ENCODE results near the gene ALG3.
A peak's percentile ranks its signal among the peaks of the same experiment; 100 is the strongest.
"Not testable (repeated sequence)": the region's sequence is repeated elsewhere in the genome, so short reads cannot be mapped to it uniquely, and the experiment has no call there.

Gene ALG3

DNA sequence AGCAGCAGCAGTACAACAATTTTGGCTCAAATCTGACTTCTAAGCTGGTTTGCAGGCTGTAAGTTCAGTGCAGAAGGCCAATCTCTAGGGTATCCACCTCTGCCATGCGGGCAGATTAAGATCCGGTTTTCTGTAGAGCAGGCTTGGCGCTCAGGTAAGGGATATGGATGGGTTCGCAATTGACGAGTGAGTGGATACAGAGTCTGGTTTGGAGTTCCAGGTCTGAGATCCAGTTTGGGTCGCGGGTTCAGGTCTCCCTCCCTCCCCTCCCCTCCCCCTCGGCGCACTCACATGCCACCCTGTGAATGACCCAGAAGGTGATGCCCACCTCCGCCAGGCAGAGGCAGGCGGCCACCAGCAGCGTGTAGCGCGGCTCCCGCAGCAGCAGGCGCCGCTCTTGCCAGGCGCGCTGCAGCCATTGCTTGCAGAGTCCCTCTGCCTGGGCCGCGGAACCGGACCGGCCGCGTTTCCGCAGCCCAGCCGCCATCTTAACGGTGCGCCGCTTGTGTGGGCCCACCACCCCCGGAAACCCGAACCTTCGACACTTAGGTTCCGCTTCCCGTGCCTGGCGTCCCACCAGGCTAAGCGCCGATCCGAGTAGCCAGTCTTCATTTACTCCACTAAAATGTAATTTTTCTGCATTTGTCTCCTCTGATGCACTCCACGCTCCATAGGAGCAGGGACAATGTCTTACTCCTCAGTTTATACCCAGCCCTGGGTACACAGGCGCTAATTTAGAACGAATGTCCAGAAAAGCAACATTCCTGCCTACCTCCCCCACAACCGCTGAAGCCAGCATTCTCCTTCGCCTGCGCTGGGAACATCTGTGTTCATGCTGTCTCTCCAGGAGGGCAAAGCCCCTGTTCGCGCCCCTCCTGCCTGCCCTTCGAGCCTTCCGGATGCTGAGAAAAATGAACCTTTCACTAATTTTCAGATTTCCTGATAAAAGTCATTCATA lies at the start of gene ALG3:
Gene ALG3 (minus strand): TSS at position 509 of the 958 bp plus-strand sequence. CDS start 22 bp downstream, at position 487.
- peak; percentile 57 for DNase-seq (ENCODE audit: low read depth)

- no peak for DNase-seq (ENCODE audit: low read depth)
Observed at GRCh38 chr3:184296616-184297015, 47.9 kb upstream of the ALG3 start.

DNA sequence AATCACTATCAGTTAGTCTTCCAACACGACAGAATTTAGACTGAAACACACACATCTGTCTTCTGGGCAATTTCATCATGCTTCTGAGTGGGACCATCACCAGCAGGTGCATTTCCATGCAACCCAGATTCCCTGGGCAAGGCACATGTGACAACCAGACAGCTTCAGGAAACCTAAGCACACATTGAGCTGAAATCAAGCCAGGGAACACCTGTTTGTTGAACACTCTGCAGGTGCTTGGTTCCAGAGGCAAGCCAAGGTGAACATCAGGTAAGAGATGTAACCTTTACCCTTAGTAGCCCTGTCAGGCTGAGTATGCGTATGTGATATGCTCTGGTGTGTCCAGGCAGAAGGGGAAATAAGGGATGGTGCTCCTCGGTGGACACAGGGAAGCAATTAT lies 47.0 kb upstream of the ALG3 start:
- no peak for DNase-seq (ENCODE audit: low read depth)

DNA sequence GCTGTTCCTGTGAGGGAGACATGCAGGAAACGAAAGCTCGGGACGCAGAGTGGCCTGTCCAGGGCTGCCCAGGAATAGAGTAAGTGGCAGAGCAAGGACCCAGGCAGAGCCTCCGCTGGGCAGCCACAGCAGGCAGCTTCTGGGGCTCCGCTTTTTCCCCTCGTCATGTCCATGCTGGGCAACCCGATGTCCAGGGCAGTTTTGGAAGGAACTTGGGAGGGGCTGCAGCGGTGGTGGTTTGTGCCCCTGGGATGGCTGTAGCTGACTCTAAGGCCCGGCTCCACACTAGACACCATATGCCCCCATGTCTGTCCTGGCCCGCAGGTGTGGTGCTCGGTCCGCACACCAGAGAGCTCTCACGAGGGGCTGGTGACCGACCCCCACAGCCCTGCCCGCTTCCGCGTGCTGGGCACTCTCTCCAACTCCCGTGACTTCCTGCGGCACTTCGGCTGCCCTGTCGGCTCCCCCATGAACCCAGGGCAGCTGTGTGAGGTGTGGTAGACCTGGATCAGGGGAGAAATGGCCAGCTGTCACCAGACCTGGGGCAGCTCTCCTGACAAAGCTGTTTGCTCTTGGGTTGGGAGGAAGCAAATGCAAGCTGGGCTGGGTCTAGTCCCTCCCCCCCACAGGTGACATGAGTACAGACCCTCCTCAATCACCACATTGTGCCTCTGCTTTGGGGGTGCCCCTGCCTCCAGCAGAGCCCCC lies 43.1 kb upstream of the ALG3 start:
- DNase-seq (ENCODE audit: low read depth) = no peak

- no peak for DNase-seq (ENCODE audit: low read depth)
Observed at GRCh38 chr3:184291044-184291737, 42.4 kb upstream of the ALG3 start.

DNA sequence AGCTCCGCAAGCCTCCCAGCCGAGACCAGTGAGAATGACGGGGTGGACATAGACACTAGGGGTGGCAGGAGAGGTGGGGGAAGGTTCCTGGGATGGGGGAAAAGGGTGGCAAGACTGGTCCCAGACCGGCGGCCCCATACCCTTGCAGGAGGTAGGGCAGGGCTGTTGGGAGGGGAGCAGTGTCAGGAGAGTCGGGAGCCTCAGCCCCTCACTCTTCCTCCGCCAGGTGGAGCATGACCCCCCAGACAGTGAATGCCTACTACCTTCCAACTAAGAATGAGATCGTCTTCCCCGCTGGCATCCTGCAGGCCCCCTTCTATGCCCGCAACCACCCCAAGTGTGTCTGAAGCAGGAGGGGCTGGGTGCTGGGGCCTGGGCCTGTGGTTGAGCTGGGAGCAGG lies 41.6 kb upstream of the ALG3 start:
- no peak for DNase-seq (ENCODE audit: low read depth)

GRCh38 chr3:184289426-184289938 lies 40.7 kb upstream of the ALG3 start:
- no peak for DNase-seq (ENCODE audit: low read depth)

DNA sequence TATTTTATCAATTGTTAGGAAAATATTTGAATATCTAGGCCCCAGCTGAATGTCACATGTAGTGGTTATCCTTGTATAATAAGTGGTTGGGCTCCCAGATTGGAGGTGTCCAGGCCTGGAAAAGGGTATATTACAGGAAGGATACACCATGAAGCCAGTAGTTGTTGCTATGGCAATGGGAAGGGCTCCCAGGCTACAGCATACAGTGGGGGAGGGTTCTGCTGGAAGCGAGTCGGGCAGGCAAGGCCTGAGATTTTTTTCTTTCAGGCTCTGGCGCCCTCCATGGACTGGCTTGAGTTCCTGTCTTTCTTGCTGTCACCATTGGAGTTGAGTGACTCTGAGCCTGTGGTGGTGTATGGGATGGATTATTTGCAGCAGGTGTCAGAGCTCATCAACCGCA lies 35.9 kb upstream of the ALG3 start:
- DNase-seq (ENCODE audit: low read depth) = peak; percentile 46

GRCh38 chr3:184283681-184284080 lies 34.9 kb upstream of the ALG3 start:
- DNase-seq (ENCODE audit: low read depth) = no peak

DNA sequence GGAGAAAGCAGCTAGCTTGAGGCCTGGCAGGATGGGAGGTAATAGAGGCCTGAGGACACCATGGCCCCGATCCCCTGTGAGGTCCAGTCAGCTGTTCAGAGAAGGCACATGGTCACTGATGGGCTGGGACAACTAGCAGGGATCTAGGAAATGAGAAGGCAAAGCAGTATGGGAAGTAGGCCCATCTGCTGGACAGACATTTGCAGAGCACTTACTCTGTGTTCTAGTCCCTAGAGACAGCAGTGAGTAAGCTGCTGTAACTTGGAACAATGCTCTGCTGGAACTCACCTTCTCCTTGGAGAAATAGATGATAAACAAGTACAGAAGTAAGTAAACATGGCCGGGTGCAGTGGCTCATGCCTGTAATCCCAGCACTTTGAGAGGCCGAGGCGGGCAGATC lies 34.2 kb upstream of the ALG3 start:
- DNase-seq (ENCODE audit: low read depth) = no peak

DNA sequence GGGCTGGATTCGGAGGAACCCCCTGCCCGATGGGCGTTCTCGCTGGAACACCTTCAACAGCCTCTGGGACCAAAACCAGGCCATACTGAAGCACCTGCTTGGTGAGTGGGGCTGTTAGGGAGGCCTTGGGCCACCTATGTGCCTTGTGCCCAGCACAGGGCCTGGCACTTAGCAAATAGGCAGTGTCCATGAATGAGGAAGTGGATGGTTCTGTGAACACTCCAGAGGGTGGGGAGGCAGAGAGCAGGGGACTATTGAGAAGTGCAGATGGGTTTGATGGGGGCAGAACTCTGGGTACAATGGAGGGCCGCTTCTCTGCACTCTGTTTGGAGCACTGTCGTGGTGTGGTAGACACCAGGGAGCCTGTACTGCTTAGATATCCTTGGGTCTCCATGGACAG lies 28.6 kb upstream of the ALG3 start:
- DNase-seq (ENCODE audit: low read depth) = no peak

- no peak for DNase-seq (ENCODE audit: low read depth)
Observed at GRCh38 chr3:184275961-184276910, 27.5 kb upstream of the ALG3 start, which contains the start of gene ECE2. ECE2 (plus strand) TSS chr3:184276022; CDS start chr3:184276154, 132 bp downstream.

DNA sequence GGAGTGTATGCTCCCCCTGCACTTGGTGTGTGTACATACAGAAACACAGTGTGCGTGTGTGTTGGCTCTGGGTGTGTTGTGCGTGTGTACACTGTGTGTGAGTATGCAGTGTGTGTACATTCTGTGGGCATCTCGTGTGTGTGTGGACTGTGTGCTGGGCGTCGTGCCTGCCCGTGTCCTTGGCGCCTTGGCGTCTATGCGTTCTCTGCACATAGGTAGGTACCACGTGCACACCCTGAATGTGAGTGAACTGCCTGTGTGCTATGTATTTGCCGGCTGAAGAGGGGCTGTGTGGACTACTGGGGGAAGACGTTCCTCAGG lies 26.6 kb upstream of the ALG3 start:
- no peak for DNase-seq (ENCODE audit: low read depth)

- no peak for DNase-seq (ENCODE audit: low read depth)
Observed at GRCh38 chr3:184272269-184272668, 23.5 kb upstream of the ALG3 start.

DNA sequence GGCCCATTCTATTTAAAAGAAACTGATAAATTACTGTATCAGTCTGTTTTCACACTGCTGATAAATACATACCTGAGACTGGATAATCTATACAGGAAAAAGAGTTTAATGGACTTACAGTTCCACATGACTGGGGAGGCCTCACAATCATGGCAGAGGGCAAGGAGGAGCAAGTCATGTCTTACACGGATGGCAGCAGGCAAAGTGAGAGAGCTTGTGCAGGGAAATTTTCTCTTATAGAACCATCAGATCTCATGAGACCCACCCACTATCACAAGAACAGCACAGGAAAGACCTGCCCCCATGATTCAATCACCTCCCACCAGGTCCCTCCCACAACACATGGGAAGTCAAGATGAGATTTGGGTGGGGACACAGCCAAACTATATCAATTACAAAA lies 18.5 kb upstream of the ALG3 start:
- DNase-seq (ENCODE audit: low read depth) = not testable (repeated sequence)

GRCh38 chr3:184262764-184263179 lies 14.0 kb upstream of the ALG3 start:
- no peak for DNase-seq (ENCODE audit: low read depth)

- no peak for DNase-seq (ENCODE audit: low read depth)
Observed at GRCh38 chr3:184261854-184262763, 13.3 kb upstream of the ALG3 start.

DNA sequence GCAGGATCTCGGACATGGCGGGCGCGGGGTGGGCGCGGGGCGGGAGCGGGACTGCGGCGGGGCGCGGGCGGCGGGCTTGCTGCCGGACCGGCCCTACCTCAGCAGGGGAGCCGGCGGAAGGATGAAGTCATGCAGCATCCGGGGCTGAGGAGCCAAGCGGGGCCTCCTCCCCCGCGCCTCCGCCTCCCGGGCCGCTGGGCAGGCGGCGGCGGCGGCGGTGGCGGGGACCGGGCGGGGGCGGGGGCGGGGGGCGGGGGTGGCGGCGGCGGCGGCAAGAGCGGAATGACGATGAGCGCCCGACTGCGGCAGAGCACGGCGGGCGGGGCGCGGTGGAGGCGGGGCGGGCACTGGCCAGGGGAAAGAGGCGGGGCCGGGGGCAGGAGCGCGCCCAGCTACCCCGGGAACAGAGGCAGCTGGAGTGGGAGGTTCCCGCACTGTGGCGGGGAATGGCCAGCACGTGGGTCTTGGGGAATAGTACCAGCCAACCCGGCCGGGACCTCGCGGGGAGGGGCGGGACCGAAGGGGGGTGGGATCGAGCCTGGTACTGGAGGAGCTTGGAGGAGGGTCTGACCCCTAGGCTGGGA lies 12.6 kb upstream of the ALG3 start, which contains the start of gene CAMK2N2:
Gene CAMK2N2 (minus strand): TSS at position 284 of the 584 bp plus-strand sequence. CDS start 268 bp downstream, at position 16.
- no peak for DNase-seq (ENCODE audit: low read depth)

DNA sequence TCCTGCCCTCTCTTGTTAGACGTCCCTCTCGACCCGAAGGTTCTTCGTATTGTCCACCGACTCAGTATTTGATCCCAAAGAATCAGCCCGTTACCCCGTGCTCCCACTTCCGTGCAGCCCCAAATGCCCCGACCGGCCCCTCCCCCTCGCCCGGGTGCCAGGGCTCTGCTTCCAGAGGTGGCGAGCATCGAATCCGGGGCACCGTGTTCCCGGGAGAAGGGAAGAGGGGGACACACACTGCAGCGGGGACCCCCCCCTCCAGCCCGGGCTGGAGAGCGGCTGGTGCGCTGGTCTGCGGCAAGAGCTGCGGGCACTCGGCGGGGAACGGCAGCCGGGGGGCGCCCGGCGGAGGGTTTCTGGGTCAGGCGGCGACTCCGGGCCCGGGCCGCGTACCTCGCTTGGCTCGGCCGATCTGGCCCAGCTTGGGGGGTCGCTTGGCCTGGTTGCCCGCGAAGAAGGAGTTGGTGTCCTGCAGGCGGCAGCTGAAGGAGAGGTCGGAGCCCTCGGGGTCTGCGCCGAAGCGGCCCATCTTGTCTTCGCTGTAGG lies 12.0 kb upstream of the ALG3 start:
- DNase-seq (ENCODE audit: low read depth) = no peak

Measured in fibroblast of the conjunctiva (primary cell).